Body of pancreas (tissue), 4 donors: Measurements from ENCODE around the gene SIK2.
"Not testable (repeated sequence)": the region's sequence is repeated elsewhere in the genome, so short reads cannot be mapped to it uniquely, and the experiment has no call there.

ENCODE experiments used
- CTCF ChIP-seq, 7 experiments: fragments of 450-650 bp in 4 of 7; fragments of 200-600 bp in 3 of 7; sonication (generic) in 3 of 7; IDR thresholded peaks; one replicate each; pipeline ENCODE4 v1.5.1; 2016 to 2019; ENCODE audit warnings: antibody characterized with exemption in 7 of 7
- POLR2A ChIP-seq, 3 donors: fragments of 450-650 bp; IDR thresholded peaks; one replicate each; pipeline ENCODE4 v1.6.1; 2016; ENCODE audit warnings: antibody characterized with exemption in 3 of 3, mild to moderate bottlenecking in 2 of 3

GRCh38 chr11:111717660-111718059 lies 115.4 kb downstream of the SIK2 start:
- not testable (repeated sequence) for TF ChIP-seq CTCF, POLR2A (IDR thresholded peaks at IDR 0.05)
